Gastrocnemius medialis (tissue), 4 donors: ENCODE measurements around the gene MN1. TPM values are rescaled to one million over a fixed set of nuclear protein-coding genes. Genes with fewer than 3 reads are reported as not detected.
A peak's percentile ranks its signal among the peaks of the same experiment; 100 is the strongest.

Experiments used
- ATAC-seq, 2 donors: fragments of 150-250 bp; one replicate each; pipeline ENCODE4 v1.9.1; 2016
- DNase-seq, 2 donors: peaks; one replicate each; pipeline ENCODE4 v3.0.0-alpha.2; 2019
- H3K27ac ChIP-seq, 4 donors: fragments of 200-600 bp; sonication (generic); 1 replicate in 1 of 4; 2 replicates in 3 of 4; pipeline ENCODE4 v1.5.1; 2016 to 2018; ENCODE audit warnings: mild to moderate bottlenecking in 2 of 4, moderate library complexity in 1 of 4
- H3K27me3 ChIP-seq, 3 donors: fragments of 200-600 bp; sonication (generic) in 2 of 3; 1 replicate in 1 of 3; 2 replicates in 2 of 3; pipeline versions ENCODE4 v1.5.1 to v1.6.0; 2016 to 2019; ENCODE audit warnings: mild to moderate bottlenecking in 1 of 3, moderate library complexity in 1 of 3
- H3K36me3 ChIP-seq, 2 donors: fragments of 200-600 bp; sonication (generic) in 1 of 2; one replicate each; pipeline ENCODE4 v1.5.1; 2017 to 2018
- H3K4me1 ChIP-seq, 2 donors: fragments of 200-600 bp; sonication (generic) in 1 of 2; one replicate each; pipeline ENCODE4 v1.5.1; 2016 to 2017; ENCODE audit warnings: mild to moderate bottlenecking in 2 of 2
- H3K4me3 ChIP-seq, 4 donors: fragments of 200-600 bp; sonication (generic) in 3 of 4; 1 replicate in 1 of 4; 2 replicates in 3 of 4; pipeline ENCODE4 v1.5.1; 2016 to 2019; ENCODE audit warnings: mild to moderate bottlenecking in 2 of 4
- H3K9me3 ChIP-seq, 3 donors: fragments of 200-600 bp; sonication (generic) in 2 of 3; 1 replicate in 1 of 3; 2 replicates in 2 of 3; pipeline ENCODE4 v1.5.1; 2016 to 2019
- CTCF ChIP-seq, 5 experiments: fragments of 450-650 bp in 3 of 5; fragments of 200-600 bp in 2 of 5; sonication (generic) in 2 of 5; IDR thresholded peaks in 4 of 5; conservative IDR thresholded peaks in 1 of 5; 1 replicate in 4 of 5; 2 replicates in 1 of 5; pipeline ENCODE4 v1.5.1; 2016 to 2019; ENCODE audit warnings: antibody characterized with exemption in 5 of 5, mild to moderate bottlenecking in 3 of 5, moderate library complexity in 3 of 5
- POLR2A ChIP-seq, 2 donors: fragments of 450-650 bp; IDR thresholded peaks; one replicate each; pipeline ENCODE4 v1.6.1; 2017; ENCODE audit warnings: antibody characterized with exemption in 2 of 2, mild to moderate bottlenecking in 2 of 2, moderate library complexity in 2 of 2
- in situ Hi-C, 4 donors: fragments of 200-750 bp; cut with MboI; loops; one replicate each; pipeline versions ENCODE4 v1.15.0 to v1.8.0; 2017; ENCODE audit warnings: low sequenced_read_pairs in 4 of 4
- intact Hi-C: fragments of 100-400 bp; cut with DNase I; formaldehyde crosslinking; loops from one replicate; pipeline ENCODE4 v1.15.1; 2023; ENCODE audit warnings: low total_unique reads
- total RNA-seq, 4 donors: library from RNA; depleted of rRNA; stranded (reverse); fragments of >200 nt; gene quantifications; one replicate each; pipeline versions ENCODE4 v1.1.0 to v1.2.3, GENCODE V29; 2016

The MN1 gene
- total RNA-seq, 4 donors from 2014 or later: 8.8 to 40.0 (median 36.6) TPM

GRCh38 chr22:27800250-27801201 is 1.0 kb downstream of the MN1 start:
- Histone ChIP-seq H3K27ac (peak overlapping the region; percentile 90 to 95 (median 94)), H3K27me3 (no peaks in the 10 kb centered on the region), H3K36me3 (no peaks in the 10 kb centered on the region), H3K9me3 (no peaks in the 10 kb centered on the region), H3K4me1 (peaks cover 19 to 70% of the 10 kb centered on the region in 2 donors), H3K4me3 (peak overlapping the region; percentile 78 to 99 (median 84))
- TF ChIP-seq POLR2A (IDR thresholded peaks at IDR 0.05): peak; percentile 52 to 73
- no peak for TF ChIP-seq CTCF (IDR thresholded peaks at IDR 0.05 in 4 of 5, conservative IDR thresholded peaks at IDR 0.05 in 1 of 5)
- DNase-seq: no peak
- peak; percentile 17 to 23 for ATAC-seq
- in situ Hi-C loops (loop anchor here (10.0 to 25.0 kb wide), 2 partner anchors 396 to 1038 kb away; no protein-coding TSS in a partner anchor), intact Hi-C loops (loop anchor here (2.0 to 5.0 kb wide), 5 partner anchors 57 to 313 kb away; no protein-coding TSS in a partner anchor)

GRCh38 chr22:27799827-27800249 is 1.7 kb downstream of the MN1 start:
- Histone ChIP-seq H3K36me3 (no peaks in the 10 kb centered on the region), H3K9me3 (no peaks in the 10 kb centered on the region), H3K27me3 (no peaks in the 10 kb centered on the region), H3K4me3 (peak overlapping the region; percentile 78 to 99 (median 84)), H3K27ac (peak overlapping the region; percentile 90 to 95 (median 94)), H3K4me1 (peaks cover 24 to 74% of the 10 kb centered on the region in 2 donors)
- TF ChIP-seq POLR2A (IDR thresholded peaks at IDR 0.05) (no peak), CTCF (IDR thresholded peaks at IDR 0.05 in 4 of 5, conservative IDR thresholded peaks at IDR 0.05 in 1 of 5) (no peak)
- ATAC-seq (peak; percentile 14 to 16), DNase-seq (peak in 1 of 2 donors; percentile 72)
- intact Hi-C loops (loop anchor here (2.0 to 5.0 kb wide), 5 partner anchors 57 to 313 kb away; no protein-coding TSS in a partner anchor), in situ Hi-C loops (loop anchor here (10.0 to 25.0 kb wide), 3 partner anchors 163 to 1038 kb away; no protein-coding TSS in a partner anchor)

GRCh38 chr22:27799015-27799826 is 2.3 kb downstream of the MN1 start:
- ATAC-seq (no peak), DNase-seq (no peak)
- no peaks in the 10 kb centered on the region for H3K36me3 ChIP-seq
- H3K4me1 ChIP-seq: peaks cover 25 to 74% of the 10 kb centered on the region in 2 donors
- in situ Hi-C loops: loop anchor here in 1 of 4 donors (25.0 kb wide), 1 partner anchor 162 kb away; no protein-coding TSS in a partner anchor
- no peaks in the 10 kb centered on the region for H3K9me3 ChIP-seq
- H3K4me3 ChIP-seq: peak overlapping the region; percentile 78 to 99 (median 84)
- intact Hi-C loops: no loop called here
- H3K27me3 ChIP-seq: no peaks in the 10 kb centered on the region
- H3K27ac ChIP-seq: peak overlapping the region; percentile 90 to 95 (median 94)
- TF ChIP-seq POLR2A (IDR thresholded peaks at IDR 0.05) (no peak), CTCF (IDR thresholded peaks at IDR 0.05 in 4 of 5, conservative IDR thresholded peaks at IDR 0.05 in 1 of 5) (no peak)

- Histone ChIP-seq H3K27me3 (no peaks in the 10 kb centered on the region), H3K4me3 (peak overlapping the region; percentile 78 to 99 (median 84)), H3K27ac (peak overlapping the region; percentile 90 to 95 (median 94)), H3K36me3 (no peaks in the 10 kb centered on the region), H3K9me3 (no peaks in the 10 kb centered on the region), H3K4me1 (peaks cover 32 to 75% of the 10 kb centered on the region in 2 donors)
- DNase-seq: no peak
- in situ Hi-C loops (loop anchor here in 1 of 4 donors (25.0 kb wide), 1 partner anchor 161 kb away; no protein-coding TSS in a partner anchor), intact Hi-C loops (no loop called here)
- no peak for TF ChIP-seq POLR2A (IDR thresholded peaks at IDR 0.05)
- TF ChIP-seq CTCF (IDR thresholded peaks at IDR 0.05 in 4 of 5, conservative IDR thresholded peaks at IDR 0.05 in 1 of 5): no peak
- no peak for ATAC-seq
Measured at GRCh38 chr22:27798511-27799014, 3.0 kb downstream of the MN1 start.
